ENCODE measurements around the gene TRIO.

GRCh38 chr5:14445576-14446290 is 302.6 kb downstream of the TRIO start:
- TF ChIP-seq CTCF (IDR thresholded peaks at IDR 0.05; ENCODE audit: low read length) (no peak), EZH2 (optimal IDR thresholded peaks at IDR 0.05; ENCODE audit: low read depth, low read length) (no peak)
